ENCODE measurements around the gene PTPRE. TPM values are rescaled to one million over a fixed set of nuclear protein-coding genes. Genes with fewer than 3 reads are reported as not detected.
A peak's percentile ranks its signal among the peaks of the same experiment; 100 is the strongest.

PTPRE gene
- total RNA-seq, 1 donor from 2014 or later = 33.6 TPM

DNA sequence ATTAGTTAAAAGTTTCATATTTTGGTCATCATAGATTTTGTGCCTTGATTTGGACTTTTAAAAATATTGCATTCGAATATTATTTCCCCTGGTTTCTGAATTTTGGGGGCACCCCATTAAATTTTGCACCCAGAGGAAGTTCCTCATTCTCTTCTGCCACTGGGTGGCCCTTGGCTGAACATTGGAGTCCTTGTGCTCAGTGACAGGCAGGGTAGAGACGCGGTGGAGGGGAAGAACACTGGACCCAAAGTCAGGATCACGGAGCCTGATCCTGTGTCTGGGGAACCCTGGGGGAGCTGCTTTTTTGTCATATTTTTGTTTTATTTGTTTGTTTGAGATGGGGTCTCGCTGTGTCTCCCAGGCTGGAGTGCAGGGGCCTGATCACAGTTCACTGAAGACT, 144.6 kb downstream of the PTPRE start:
- H3K4me1 Mint-ChIP-seq = peaks cover 47% of the 10 kb centered on the region
- peaks cover 62% of the 10 kb centered on the region for H3K36me3 Mint-ChIP-seq (ENCODE audit: low read depth)
- no peaks in the 10 kb centered on the region for H3K27me3 Mint-ChIP-seq
- intact Hi-C loops (cut with micrococcal nuclease) = no loop called here
- no peak for DNase-seq
- no peak overlapping the region for H3K27ac Mint-ChIP-seq
- no peaks in the 10 kb centered on the region for H3K9me3 Mint-ChIP-seq
- H3K4me3 Mint-ChIP-seq = no peak overlapping the region

DNA sequence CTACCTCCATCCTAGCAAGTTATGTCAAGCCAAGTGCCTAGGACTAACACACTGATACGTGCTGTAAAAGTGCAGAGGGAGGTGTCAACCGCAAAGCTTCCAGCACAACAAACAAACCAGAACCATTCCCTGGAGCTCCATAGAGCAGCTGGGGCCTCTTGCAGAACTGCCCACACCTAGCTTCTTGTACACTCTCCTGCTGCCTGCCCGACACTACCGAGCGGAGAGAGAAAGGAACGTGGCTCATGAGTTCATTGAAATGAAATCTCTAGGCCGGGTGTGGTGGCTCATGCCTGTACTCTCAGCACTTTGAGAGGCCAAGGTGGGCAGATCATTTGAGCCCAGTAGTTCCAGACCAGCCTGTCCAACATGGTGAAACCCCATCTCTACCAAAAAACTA, 145.8 kb downstream of the PTPRE start:
- H3K4me3 Mint-ChIP-seq = no peak overlapping the region
- H3K27ac Mint-ChIP-seq = no peak overlapping the region
- H3K9me3 Mint-ChIP-seq = no peaks in the 10 kb centered on the region
- H3K36me3 Mint-ChIP-seq (ENCODE audit: low read depth) = peaks cover 71% of the 10 kb centered on the region
- intact Hi-C loops (cut with micrococcal nuclease) = no loop called here
- no peaks in the 10 kb centered on the region for H3K27me3 Mint-ChIP-seq
- DNase-seq = no peak
- H3K4me1 Mint-ChIP-seq = peaks cover 42% of the 10 kb centered on the region

DNA sequence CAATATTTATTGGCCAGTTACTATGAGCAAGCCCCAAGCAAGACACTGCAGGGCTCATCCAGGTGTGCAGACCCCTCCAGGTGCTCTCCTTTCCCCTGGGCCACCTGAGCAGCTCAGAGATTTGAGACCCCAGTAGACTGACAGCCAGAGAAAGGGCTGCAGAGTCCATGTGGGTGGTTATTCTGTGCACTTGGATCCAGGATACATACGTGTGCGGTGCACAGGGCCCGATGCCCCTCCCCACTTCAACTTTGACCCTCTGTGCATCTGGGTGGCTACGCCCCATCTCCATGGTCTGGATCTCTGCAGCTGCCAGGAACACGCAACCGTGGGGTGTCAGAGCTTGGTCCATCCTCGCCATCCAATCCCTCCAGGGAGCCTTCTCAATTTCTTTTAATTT, 146.5 kb downstream of the PTPRE start:
- Mint-ChIP-seq H3K4me1 (peaks cover 36% of the 10 kb centered on the region), H3K9me3 (no peaks in the 10 kb centered on the region), H3K36me3 (ENCODE audit: low read depth) (peaks cover 73% of the 10 kb centered on the region), H3K27ac (no peak overlapping the region), H3K4me3 (no peak overlapping the region), H3K27me3 (no peaks in the 10 kb centered on the region)
- DNase-seq = no peak
- intact Hi-C loops (cut with micrococcal nuclease) = no loop called here

DNA sequence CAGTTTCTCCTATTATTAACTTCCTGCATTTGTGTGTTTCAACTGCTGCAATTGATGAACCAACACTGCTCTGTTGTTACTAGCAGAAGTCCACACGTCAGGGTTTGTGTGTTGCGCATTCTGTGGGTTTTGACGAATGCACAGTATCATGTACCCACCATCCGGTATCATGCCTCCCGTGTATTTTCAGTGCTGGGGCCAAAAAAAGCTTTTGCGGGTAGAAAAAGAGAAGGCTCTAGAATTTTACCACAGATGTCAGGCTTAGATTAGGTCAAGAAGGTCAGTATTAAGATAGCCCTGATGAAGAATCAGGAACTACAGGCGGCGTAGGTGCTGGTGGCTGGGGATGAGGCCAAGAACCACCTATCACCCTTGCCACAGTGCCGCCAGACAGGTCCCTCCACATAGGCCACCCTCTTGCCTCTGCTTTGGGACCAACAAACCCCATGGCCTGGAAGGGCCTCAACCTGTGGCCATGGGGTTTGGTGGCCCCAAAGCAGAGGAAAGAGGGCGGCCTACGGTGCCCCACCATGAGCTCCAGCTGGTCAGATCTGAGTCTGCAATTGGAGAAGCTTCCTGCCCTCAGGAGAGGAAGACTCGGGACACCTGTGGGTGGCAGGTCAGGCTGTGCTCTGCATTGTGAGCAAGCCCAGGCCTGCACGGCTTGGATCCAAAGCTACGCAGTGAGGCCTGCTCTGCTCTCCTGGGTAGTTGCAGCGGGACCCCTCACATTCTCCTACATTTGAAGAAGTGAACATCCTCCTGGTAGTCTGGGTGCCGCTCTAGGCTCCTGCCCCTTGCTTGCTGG, 147.5 kb downstream of the PTPRE start:
- H3K27ac Mint-ChIP-seq = no peak overlapping the region
- H3K36me3 Mint-ChIP-seq (ENCODE audit: low read depth) = peaks cover 71% of the 10 kb centered on the region
- DNase-seq = no peak
- intact Hi-C loops (cut with micrococcal nuclease) = no loop called here
- H3K27me3 Mint-ChIP-seq = no peaks in the 10 kb centered on the region
- peaks cover 30% of the 10 kb centered on the region for H3K4me1 Mint-ChIP-seq
- H3K4me3 Mint-ChIP-seq = no peak overlapping the region
- H3K9me3 Mint-ChIP-seq = no peaks in the 10 kb centered on the region

DNA sequence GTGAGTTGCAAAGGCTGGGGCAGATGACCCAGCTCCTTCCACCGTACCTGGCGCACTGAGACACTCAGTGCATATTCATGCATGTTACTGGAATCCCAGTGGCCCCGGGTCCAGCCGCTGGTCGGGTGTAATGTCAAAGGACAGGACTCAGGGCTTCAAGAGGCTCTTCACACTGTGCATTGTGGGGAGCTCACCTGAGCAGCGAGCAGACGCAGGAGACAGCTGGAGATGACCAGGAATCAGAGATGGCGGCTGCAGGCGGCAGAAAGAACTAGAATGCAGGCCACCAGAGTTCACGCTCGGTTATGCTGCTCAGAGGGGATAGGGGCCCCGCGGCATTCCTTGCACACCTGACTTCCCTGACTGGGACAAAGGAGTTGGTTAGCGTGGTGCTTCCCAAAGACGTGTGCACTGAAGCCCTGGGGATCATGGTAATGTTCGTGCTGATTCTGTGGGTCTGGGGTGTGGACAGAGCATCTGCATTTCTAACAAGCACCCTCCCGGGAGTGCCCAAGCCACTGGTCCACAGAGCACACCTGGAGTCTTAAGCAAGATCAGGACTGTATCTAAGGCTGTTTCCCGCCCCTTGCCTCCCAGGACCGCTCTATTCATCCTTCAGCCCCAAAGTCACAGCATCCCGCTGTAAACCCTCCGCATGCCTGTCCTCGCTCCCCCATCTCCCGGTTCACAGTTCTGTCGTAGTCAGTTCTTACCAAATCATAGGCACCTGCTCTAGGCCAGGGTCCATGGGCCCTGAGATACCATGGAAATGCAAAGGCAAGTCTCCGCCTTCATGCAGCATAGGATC, 148.4 kb downstream of the PTPRE start:
- Mint-ChIP-seq H3K4me1 (peaks cover 27% of the 10 kb centered on the region), H3K27me3 (no peaks in the 10 kb centered on the region), H3K27ac (no peak overlapping the region), H3K4me3 (no peak overlapping the region), H3K36me3 (ENCODE audit: low read depth) (peaks cover 70% of the 10 kb centered on the region), H3K9me3 (no peaks in the 10 kb centered on the region)
- intact Hi-C loops (cut with micrococcal nuclease) = no loop called here
- DNase-seq = no peak

DNA sequence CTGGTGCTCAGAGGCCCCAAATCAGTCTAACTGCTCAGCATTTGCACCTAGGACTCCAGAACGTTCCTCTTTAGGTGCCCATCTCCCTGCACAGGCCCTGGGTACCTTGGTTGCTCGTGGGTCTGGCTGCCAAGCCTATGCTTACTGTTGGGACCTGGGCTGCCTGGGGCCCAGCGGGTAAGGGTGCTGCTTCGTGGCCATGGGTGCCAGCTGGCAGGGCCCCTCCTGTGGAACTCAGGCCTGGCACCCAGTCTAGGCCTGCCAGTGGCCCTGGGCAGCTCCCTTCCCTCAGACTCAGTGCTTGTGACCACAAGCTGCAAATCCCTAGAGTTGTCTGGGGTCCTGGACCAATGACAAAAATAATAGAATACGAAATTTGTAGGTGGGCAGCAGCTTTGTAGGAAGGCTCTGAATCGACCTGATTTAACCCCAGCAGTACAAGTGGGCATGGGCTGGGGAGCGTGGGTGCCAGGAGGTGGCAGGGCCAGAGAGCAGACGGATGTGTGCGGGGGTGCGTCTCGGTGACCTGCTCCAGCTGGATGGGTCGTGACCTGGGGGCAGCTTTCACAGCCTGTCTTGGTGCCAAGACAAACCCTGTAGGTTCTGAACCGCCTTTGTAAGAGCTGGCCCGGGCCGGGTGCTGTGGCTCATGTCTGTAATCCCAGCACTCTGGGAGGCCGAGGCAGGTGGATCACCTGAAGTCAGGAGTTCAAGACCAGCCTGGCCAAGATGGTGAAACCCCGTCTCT, 149.6 kb downstream of the PTPRE start:
- H3K27ac Mint-ChIP-seq = no peak overlapping the region
- no peaks in the 10 kb centered on the region for H3K9me3 Mint-ChIP-seq
- intact Hi-C loops (cut with micrococcal nuclease) = no loop called here
- peaks cover 69% of the 10 kb centered on the region for H3K36me3 Mint-ChIP-seq (ENCODE audit: low read depth)
- DNase-seq = no peak
- no peaks in the 10 kb centered on the region for H3K27me3 Mint-ChIP-seq
- no peak overlapping the region for H3K4me3 Mint-ChIP-seq
- H3K4me1 Mint-ChIP-seq = peaks cover 19% of the 10 kb centered on the region

DNA sequence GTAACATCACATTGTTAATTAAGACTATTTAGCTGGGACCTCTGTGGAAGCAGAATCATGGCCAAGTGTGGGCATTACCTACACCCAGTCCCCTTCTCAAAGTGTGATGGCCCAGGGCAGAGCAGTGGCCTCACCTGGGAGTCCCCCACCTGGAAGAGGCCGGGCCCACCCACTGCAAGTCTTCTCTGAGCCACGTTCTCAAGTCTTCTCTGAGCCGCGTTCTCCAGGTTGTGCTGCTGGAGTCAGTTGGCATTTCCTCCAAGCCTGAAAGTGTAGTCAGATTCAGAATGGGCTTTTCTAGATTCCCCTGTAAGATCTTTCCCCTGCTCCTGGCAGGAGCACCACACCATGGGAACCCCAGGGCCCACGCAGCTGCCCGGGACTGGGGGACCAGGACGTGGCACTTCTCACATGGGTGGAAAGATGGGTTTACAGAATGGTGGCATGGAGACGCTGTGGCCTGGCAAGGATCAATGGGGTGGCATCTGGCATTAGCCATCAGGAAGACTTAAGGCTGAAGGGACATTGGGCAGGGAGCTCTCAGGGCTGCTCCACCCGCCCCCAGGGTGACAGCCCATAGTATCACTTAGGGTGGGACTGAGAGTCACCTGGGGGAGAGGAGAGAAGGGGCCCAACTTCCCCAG, 151.3 kb downstream of the PTPRE start:
- Mint-ChIP-seq H3K4me1 (peaks cover 24% of the 10 kb centered on the region), H3K36me3 (ENCODE audit: low read depth) (peaks cover 72% of the 10 kb centered on the region), H3K4me3 (no peak overlapping the region), H3K9me3 (no peaks in the 10 kb centered on the region), H3K27ac (no peak overlapping the region), H3K27me3 (no peaks in the 10 kb centered on the region)
- intact Hi-C loops (cut with micrococcal nuclease) = no loop called here
- no peak for DNase-seq

DNA sequence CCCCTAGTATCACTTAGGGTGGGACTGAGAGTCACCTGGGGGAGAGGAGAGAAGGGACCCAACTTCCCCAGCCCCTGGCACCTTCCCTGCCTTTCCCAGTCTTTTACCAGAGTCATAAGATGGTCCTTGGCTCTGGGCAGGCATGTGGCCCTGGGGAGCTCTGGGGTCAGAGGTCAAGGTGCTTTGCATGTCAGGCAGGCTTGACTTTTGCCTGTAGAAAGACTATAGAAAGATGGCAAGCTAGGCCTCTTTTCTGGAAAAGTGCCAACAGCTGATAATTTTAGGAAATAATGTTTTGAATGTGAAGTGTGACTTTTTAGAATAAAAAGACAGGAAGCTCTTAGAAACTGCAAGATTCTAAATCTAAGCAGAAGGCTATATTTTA, 151.8 kb downstream of the PTPRE start:
- H3K27me3 Mint-ChIP-seq = no peaks in the 10 kb centered on the region
- H3K4me3 Mint-ChIP-seq = no peak overlapping the region
- intact Hi-C loops (cut with micrococcal nuclease) = no loop called here
- peaks cover 77% of the 10 kb centered on the region for H3K36me3 Mint-ChIP-seq (ENCODE audit: low read depth)
- H3K4me1 Mint-ChIP-seq = peaks cover 29% of the 10 kb centered on the region
- no peak overlapping the region for H3K27ac Mint-ChIP-seq
- no peaks in the 10 kb centered on the region for H3K9me3 Mint-ChIP-seq
- no peak for DNase-seq

DNA sequence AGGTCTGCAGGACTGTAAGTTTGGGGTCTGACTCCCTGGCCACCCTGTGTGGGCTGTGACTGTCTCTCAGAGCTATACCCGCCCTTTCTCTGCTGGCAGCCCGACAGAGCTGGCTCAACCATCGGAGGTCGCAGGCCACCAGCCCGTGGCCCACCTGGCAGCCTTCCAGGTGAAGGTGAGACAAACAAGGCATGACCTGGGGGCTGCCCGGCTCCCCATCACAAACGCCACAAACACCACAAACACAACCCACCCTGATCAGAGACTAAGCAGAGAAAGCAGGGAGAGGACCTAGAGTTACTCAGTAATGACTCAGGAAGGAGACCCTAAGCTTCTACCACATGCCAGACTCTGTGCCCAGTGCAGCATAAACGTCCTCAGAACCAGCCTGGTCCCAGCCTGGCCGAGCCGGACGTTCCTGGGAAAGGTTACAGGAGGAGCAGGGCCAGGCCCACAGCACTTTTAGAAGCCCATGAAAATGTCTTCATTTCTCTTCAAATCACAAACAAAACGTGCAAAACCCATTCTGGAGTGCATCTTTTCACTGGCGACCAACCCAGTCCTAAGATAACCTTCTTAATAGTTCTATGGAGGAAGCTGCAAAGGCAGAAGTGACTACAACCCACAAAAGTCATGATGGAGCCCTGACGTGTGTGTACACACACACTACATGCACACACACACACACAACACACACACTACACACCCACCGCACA, 152.5 kb downstream of the PTPRE start:
- H3K27ac Mint-ChIP-seq = peak overlapping the region; percentile 73
- intact Hi-C loops (cut with micrococcal nuclease) = no loop called here
- H3K27me3 Mint-ChIP-seq = no peaks in the 10 kb centered on the region
- no peaks in the 10 kb centered on the region for H3K9me3 Mint-ChIP-seq
- peaks cover 76% of the 10 kb centered on the region for H3K36me3 Mint-ChIP-seq (ENCODE audit: low read depth)
- no peak overlapping the region for H3K4me3 Mint-ChIP-seq
- no peak for DNase-seq
- H3K4me1 Mint-ChIP-seq = peaks cover 36% of the 10 kb centered on the region

DNA sequence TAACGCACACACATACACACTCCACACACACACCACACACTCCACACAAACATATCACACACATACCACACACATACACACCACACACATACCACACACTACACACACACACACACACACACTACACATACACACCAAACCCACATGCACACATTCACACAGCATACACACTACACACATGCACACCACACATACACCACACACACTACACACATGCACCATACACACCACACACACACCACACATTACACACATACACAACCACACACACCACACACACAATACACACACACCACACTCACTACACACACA, 153.0 kb downstream of the PTPRE start:
- Mint-ChIP-seq H3K4me3 (no peak overlapping the region), H3K9me3 (no peaks in the 10 kb centered on the region), H3K4me1 (peaks cover 41% of the 10 kb centered on the region), H3K27ac (peak overlapping the region; percentile 73), H3K27me3 (no peaks in the 10 kb centered on the region), H3K36me3 (ENCODE audit: low read depth) (peaks cover 79% of the 10 kb centered on the region)
- no peak for DNase-seq
- intact Hi-C loops (cut with micrococcal nuclease) = no loop called here

DNA sequence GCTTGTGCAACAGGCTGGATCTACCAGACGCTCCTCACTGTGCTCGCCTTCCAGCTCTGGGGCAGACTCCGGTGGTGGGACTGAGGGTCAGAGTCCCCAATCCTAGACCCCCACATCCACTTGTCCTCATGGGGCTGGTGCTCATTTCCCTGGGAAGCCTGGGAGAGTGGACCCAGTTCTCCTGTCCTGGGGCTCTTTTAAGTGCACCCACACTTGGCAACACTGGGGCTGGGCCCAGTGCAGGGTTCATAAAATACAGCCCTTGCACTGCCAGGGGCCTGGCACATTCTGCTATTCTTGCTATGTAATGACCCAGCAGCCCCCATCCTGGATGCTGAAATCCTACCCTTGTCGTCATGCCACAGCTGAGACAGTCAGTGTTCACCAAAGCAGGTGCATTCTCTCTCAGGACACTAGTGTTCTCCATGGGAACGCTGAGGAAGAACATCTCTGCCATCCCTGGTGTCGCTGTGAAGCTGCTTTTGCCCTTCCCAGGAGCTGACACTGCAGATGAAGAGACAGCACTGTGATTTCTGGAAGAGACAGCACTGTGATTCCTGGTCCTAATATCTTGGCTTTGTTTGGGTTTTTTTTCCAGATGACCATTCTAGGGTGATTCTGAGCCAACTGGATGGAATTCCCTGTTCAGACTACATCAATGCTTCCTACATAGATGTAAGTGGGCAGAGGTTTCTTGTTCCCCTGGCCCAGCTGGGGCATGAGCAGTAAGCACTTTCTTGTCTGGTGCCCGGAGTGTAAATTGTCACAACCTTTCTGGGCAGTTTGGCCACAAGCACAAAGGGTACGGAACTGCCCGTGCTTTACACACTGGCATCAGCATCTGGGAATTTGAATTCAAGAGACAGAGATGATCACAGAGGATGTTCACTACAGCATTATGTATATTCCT, 153.7 kb downstream of the PTPRE start:
- no peaks in the 10 kb centered on the region for H3K27me3 Mint-ChIP-seq
- peak overlapping the region; percentile 73 for H3K27ac Mint-ChIP-seq
- no peak for DNase-seq
- no peak overlapping the region for H3K4me3 Mint-ChIP-seq
- H3K4me1 Mint-ChIP-seq = peaks cover 46% of the 10 kb centered on the region
- peaks cover 77% of the 10 kb centered on the region for H3K36me3 Mint-ChIP-seq (ENCODE audit: low read depth)
- intact Hi-C loops (cut with micrococcal nuclease) = no loop called here
- H3K9me3 Mint-ChIP-seq = no peaks in the 10 kb centered on the region

DNA sequence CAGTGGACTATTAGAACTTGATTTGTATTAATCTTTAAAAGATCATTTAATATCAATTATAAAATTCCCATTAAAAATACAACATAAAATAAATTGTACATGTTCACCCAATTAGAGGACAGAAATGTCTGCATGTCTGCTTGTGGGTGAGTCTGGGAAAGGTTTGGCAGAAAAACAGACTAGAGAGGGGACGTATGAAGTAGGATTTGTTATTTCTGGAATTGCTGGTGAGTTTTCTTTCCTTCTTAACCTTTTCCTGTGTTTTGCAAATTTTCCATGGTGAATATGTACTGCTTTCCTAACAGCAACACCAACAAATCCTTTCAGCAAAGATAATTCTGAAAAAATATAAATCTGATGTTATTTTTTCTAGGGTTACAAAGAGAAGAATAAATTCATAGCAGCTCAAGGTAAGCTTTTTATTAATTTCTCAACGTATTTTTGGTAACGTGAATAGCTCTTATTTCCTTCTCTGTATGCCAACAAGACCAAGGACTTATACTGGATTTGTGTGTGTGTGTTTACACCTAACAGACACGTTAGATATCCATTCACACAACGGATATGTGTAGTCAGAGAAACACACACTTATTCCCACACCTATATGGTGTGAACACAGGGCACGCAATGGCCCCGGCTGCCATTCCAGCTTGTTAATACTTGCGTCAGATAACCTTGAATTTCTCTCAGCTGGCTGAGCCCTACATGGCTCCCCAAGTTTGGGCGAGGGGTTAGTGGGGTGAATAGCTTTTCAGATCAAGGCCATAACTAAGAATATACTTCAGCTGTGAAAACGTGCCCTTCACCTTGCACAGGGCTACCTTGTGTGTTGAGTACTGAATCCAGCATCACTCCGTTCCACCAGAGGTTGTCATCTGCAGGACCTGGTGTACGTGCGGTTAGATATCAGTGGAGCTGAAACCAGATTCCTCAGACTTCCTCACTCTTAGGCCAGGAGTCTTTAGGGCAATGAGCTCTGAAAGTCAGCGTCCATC, 154.7 kb downstream of the PTPRE start:
- no peaks in the 10 kb centered on the region for H3K27me3 Mint-ChIP-seq
- H3K9me3 Mint-ChIP-seq = no peaks in the 10 kb centered on the region
- peak overlapping the region; percentile 37 for H3K4me3 Mint-ChIP-seq
- DNase-seq = no peak
- H3K36me3 Mint-ChIP-seq (ENCODE audit: low read depth) = peaks cover 77% of the 10 kb centered on the region
- H3K4me1 Mint-ChIP-seq = peaks cover 52% of the 10 kb centered on the region
- intact Hi-C loops (cut with micrococcal nuclease) = no loop called here
- H3K27ac Mint-ChIP-seq = peak overlapping the region; percentile 57

Measured in activated CD4-positive, alpha-beta T cell treated with anti-CD3 and anti-CD28 coated beads, Interleukin-2, amount 10 ng/mL, durations not matched to agents 24 days and 14 days (primary cell).